GM23248 (cell line): ENCODE measurements around the gene PEX11A.

Experiments used
- EZH2 ChIP-seq: fragments of 200-600 bp; sonication (generic); IDR thresholded peaks from 2 replicates; pipeline ENCODE4 v1.6.1; 2018; ENCODE audit warnings: antibody characterized with exemption, mild to moderate bottlenecking; ENCODE audit not compliant: insufficient read depth, poor library complexity, severe bottlenecking
- EZH2phosphoT487 ChIP-seq: fragments of 200-600 bp; sonication (generic); IDR thresholded peaks from 2 replicates; pipeline ENCODE4 v1.6.1; 2018; ENCODE audit warnings: antibody characterized with exemption, moderate library complexity, mild to moderate bottlenecking, low read depth; ENCODE audit not compliant: insufficient read depth

DNA sequence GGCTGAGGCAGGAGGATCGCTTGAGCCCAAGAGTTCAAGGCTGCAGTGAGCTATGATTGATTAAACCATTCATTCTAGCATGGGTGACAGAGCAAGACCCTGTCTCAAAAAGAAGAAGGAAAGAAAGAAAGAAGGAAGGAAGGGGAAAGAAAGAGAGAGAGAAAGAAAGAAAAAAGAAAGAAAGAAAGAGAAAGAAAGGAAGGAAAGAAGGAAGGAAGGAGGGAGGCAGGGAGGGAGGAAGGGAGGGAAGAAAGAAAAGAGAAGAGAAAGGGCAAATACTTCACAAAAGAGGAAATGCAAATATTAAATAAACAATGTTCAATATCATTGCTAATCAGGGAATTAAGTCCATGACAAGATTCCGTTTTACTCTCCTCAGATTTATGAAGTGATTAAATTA lies 31.3 kb downstream of the PEX11A start:
- TF ChIP-seq EZH2 (no peak), EZH2phosphoT487 (no peak)
